Left forelimb (tissue), 1 donor: ENCODE measurements around the gene YBEY.
"Not testable (repeated sequence)": the region's sequence is repeated elsewhere in the genome, so short reads cannot be mapped to it uniquely, and the experiment has no call there.

Experiments used
- DNase-seq: peaks from one replicate; pipeline ENCODE4 v3.0.0-alpha.2; 2018; ENCODE audit warnings: low spot score

The YBEY gene

GRCh38 chr21:46285761-46286647, at the start of gene YBEY:
TSS of gene YBEY (plus strand) at chr21:46286342. CDS start at chr21:46286914, 572 bp downstream.
- peak; percentile 95 for DNase-seq

- no peak for DNase-seq
Observed at GRCh38 chr21:46237474-46237873, 48.7 kb upstream of the YBEY start.

GRCh38 chr21:46239817-46240325, 46.3 kb upstream of the YBEY start:
- DNase-seq = no peak

- DNase-seq = not testable (repeated sequence)
Observed at GRCh38 chr21:46241577-46241976, 44.6 kb upstream of the YBEY start.

- no peak for DNase-seq
Observed at GRCh38 chr21:46243325-46243724, 42.8 kb upstream of the YBEY start.

- no peak for DNase-seq
Observed at GRCh38 chr21:46243960-46244361, 42.2 kb upstream of the YBEY start.

GRCh38 chr21:46244602-46245001, 41.5 kb upstream of the YBEY start:
- DNase-seq = no peak

- no peak for DNase-seq
Observed at GRCh38 chr21:46245213-46245915, 40.8 kb upstream of the YBEY start.

- DNase-seq = no peak
Observed at GRCh38 chr21:46246345-46246744, 39.8 kb upstream of the YBEY start.

GRCh38 chr21:46247699-46248421, 38.3 kb upstream of the YBEY start:
- DNase-seq = no peak

GRCh38 chr21:46248422-46248782, 37.7 kb upstream of the YBEY start:
- no peak for DNase-seq

- no peak for DNase-seq
Observed at GRCh38 chr21:46248827-46249226, 37.3 kb upstream of the YBEY start.

GRCh38 chr21:46250146-46250725, 35.9 kb upstream of the YBEY start:
- no peak for DNase-seq

- DNase-seq = no peak
Observed at GRCh38 chr21:46252840-46253239, 33.3 kb upstream of the YBEY start.

- DNase-seq = no peak
Observed at GRCh38 chr21:46253610-46254124, 32.5 kb upstream of the YBEY start.

GRCh38 chr21:46254208-46254975, 31.8 kb upstream of the YBEY start:
- DNase-seq = no peak

- DNase-seq = no peak
Observed at GRCh38 chr21:46255166-46255565, 31.0 kb upstream of the YBEY start.

GRCh38 chr21:46255758-46256337, 30.3 kb upstream of the YBEY start:
- no peak for DNase-seq

GRCh38 chr21:46256501-46256994, 29.6 kb upstream of the YBEY start:
- no peak for DNase-seq

GRCh38 chr21:46264046-46264689, 22.0 kb upstream of the YBEY start:
- DNase-seq = no peak
